HG03064 (cell line): Measurements from ENCODE around the gene ZNF587B.
"Not testable (repeated sequence)": the region's sequence is repeated elsewhere in the genome, so short reads cannot be mapped to it uniquely, and the experiment has no call there.

Source experiments
- ATAC-seq: cut with Tn5 transposase; IDR thresholded peaks from one replicate; pipeline ENCODE4 v1.9.1; 2021; ENCODE audit warnings: low read depth; ENCODE audit not compliant: unreplicated experiment

The ZNF587B gene

DNA sequence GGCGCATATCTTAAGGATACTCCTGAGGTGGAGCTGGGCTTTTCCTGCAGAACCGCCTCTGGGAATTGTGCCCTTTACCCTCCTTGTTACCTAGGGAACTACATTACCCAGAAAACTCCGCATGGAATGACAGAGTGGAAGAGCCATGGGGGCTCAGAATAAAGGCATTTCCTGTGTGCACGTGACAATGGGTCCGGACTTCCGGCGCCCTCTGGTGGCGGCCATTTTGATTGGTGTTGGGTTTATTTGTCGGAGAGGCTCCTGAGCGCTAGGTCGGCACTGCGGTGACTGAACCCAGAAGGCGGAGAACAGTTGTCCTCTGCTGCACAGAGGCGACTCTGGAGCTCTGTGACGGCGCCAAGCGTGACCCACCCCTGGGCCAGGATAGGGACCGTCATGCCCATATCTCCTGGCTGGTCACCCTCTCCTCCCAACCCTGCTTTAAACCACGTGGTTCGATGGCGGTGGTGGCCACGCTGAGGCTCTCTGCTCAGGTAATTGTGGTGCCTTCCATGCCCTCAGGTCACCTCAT, at the start of gene ZNF587B:
TSS of gene ZNF587B (plus strand) at position 229 of the 532 bp plus-strand sequence. CDS start at position 459, 230 bp downstream.
- ATAC-seq = no peak

DNA sequence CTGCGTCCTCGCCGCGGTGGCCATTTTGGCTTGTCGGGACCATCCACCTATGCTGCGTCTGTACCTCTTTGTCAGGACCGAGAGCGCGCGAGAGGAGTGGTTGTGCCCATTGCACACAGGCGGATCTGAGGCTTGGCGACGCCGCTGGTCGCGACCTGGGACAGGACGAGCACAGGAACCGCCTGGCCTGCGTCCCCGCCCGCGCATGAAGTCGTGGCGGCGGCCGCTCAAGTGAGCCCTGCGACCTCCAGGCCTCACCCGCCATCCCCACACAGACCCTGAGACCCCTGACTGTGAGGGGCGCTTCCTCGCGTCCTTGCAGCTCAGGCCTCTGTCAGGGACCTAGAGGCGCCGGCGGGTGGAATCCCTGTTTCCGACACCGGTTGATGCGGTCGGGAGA, 43.8 kb upstream of the ZNF587B start:
- ATAC-seq = no peak

DNA sequence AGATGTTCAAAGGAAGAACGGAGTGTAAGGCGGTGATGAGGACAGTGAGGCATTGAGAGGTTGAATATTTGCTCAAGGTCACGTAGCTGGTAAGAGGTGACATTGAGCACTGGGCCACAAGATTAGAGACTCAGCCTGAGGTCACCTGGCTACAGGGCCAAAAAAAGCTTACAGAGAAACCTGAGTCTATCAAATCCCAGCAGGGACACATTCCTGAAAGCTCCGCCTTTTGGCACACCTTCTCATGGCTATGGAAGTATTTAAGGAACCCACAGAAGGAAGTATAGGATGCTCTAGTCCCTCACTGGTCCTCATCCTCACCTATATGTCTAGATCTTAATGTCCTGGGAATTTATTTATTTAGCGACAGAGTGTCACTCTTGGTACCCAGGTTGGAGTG, 43.2 kb upstream of the ZNF587B start:
- no peak for ATAC-seq

DNA sequence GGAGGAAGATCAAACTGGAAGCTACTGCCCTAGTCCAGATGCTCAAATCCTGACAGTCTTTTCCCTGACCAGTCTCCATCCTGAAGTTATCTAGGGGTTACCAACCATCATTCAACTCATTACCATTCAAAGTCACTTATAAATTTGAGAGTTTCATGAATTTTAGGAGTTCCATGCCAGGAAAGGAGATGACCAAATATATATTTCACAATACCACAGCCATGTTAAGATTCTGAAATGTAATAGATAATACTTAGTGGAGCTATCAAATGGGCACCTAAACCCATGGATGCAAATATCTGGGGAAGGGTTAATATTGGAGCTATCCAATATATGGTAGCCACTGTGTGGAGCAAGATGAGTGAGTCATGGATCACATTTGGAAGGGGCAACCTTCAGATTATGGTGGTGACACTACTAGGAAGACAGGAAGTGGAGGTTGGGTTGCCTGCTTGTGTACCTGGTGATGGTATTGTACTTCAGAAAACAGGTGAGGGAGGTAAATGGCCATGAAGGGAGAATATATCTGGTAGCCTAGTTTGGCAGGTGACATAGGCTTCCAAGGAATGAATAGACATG, 41.9 kb upstream of the ZNF587B start:
- ATAC-seq = no peak

DNA sequence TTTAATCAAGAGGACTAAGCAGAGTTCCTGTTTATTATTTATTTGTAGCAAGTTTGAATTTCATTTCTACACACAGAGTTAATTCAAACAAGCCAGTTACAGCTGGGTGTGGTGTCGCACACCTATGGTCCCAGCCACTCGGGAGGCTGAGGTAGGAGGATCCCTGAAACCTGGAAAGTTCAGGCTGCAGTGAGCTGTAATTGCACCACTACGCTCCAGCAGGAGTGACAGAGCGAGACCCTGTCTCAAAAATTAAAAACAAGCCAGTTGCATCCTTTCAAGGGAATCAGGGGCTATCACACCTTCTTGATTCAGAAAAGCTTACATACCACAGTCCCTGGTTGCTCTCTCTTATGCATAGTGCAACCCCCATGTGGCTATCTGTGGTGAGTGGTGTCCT, 40.8 kb upstream of the ZNF587B start:
- no peak for ATAC-seq

DNA sequence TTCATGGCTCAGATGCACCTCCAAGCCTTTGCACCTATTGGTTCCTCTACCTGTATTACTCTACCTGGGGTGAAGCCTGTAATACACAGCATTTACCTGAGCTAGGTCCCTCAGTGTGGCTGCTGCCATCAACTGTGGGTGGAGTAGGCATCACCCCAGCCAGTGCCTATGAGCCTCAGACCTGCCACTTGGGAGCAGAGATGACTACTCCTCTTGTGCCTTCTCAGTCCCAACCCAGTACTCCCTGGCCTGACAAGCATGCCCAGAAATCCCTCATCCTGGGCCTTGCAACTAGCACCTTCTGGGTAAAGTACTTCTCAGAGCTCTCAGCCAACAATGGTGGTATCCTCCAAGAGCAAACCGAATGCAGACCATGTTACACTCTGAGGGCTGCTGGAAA, 33.5 kb upstream of the ZNF587B start:
- ATAC-seq = not testable (repeated sequence)

DNA sequence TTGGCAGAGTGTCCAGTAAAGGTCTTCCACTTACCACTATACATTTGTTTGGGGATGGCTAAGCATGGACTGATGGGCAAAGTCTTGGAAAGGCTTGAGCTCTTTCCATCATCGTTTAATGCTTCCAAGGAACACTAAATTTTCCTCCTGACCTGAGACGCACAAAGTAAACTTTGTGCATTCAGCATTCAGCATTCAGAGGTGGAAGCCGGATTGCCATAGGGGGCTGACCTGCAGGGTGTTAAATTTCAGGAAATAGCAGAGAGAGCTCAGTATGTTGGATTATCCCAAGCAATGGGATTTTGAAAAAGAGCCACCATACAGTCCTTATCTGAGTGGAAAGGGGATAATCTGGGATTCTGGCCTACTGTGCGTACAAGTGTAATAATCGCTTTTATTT, 29.4 kb upstream of the ZNF587B start:
- no peak for ATAC-seq

DNA sequence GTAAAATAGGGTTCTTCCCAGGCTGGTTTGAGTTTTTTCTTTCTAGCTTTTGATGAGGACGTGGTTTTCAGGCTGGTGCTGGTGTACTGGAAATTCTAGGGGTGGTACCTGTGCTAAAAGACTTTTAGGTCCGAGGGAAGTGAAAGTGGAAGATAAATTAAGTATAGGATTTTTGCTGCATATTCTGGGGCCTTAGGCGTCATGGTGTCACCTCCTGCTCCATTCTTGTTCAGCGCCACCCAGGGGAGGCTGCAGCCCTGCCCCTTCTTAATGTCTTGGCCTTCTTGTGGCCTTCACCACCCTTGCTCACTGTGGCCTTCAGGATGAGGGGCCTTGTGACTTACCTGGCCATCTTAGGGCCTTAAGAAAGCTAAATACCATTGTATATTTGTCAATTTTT, 27.8 kb upstream of the ZNF587B start:
- ATAC-seq = no peak

DNA sequence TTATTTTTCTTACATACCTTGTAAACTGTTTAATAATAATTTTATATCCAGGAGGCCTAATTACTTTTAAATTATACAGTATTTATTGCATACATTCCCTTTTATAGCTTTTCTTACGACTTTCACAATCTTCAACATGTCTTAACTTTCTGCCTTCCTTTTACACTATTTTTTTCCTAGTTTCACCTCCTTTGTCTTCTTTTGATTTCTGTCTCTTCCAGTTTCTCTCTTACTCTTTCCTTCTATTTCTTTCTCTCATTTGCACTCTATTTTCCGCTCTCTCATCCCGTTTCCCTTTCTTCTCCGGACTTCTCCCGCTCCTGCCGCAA, 26.9 kb upstream of the ZNF587B start:
- no peak for ATAC-seq

DNA sequence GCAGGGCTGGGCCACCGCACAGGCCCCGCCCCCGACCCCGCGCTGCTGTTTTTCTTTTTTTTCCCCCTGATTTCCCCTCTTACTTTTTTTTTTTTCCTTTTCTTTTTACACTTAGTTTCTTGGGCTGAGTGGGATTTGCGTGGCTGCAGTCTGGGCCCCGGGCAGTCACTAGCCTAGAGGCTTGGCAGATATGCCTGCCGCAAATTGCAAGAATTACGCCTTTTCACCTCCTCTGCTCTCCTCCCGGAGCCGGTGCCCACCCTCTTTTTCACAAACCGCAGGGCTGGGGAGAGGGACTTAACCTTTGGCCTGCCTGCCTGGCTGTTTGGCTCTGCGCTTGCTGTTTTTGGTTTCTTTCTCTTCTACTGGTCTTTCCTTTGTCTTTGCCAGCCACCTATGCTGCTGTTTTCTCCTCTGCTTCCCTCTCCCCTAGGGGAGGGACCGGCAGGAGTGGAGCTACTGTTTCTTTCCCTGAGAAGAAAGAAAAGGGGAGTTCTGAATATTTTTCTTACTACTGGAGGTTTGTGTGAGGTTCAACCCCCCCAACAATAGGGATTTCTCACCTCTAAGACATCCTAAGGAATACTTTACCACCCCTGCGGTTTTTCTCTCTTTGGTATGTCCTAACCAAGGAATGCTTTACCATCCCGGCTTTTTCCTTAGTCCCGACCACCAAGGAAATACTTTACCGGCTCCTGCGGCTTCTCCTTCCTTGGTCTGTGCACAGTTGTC, 26.3 kb upstream of the ZNF587B start:
- no peak for ATAC-seq

DNA sequence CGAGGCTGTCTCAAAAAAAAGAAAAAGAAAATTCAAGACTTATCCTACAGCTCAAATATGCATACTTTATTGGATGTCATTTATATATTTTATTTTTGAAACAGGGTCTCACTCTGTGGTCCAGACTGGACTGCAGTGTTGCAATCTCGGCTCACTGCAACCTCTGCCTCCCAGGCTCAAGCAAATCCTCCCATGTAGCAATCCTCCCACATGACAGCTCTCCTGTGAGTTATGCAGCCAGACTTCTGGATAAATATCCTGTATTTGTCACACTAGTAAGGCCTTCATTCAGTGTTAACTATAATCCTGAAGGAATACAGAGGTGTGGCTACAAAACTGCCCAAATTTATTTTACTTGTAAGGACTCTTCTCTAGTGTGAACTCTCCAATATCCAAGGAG, 22.6 kb upstream of the ZNF587B start:
- no peak for ATAC-seq

DNA sequence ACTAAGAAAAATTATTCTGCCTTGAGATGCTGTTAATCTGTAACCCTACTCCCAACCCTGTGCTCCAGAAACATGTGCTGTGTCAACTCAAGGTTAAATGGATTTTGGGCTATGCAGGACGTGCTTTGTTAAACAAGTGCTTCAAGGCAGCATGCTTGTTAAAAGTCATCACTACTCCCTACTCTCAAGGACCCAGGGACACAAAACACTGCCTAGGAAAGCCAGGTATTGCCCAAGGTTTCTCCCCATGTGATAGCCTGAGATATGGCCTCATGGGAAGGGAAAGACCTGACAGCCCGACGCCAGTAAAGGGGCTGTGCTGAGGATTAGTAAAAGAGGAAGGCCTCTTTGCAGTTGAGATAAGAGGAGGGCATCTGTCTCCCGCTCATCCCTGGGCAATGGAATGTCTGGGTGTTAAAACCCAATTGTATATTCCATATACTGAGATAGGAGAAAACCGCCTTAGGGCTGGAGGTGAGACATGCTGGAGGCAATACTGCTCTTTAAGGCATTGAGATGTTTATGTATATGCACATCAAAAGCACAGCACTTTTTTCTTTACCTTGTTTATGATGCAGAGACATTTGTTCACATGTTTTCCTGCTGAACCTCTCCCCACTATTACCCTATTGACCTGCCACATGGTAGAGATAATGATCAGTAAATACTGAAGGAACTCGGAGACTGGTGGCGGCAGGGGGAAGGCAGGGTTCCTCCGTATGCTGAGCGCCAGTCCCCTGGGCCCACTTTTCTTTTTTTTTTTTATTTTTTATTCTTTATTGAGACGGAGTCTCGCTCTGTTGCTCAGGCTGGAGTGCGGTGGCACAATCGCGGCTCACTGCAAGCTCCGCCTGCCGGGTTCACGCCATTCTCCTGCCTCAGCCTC, 19.4 kb upstream of the ZNF587B start:
- not testable (repeated sequence) for ATAC-seq

DNA sequence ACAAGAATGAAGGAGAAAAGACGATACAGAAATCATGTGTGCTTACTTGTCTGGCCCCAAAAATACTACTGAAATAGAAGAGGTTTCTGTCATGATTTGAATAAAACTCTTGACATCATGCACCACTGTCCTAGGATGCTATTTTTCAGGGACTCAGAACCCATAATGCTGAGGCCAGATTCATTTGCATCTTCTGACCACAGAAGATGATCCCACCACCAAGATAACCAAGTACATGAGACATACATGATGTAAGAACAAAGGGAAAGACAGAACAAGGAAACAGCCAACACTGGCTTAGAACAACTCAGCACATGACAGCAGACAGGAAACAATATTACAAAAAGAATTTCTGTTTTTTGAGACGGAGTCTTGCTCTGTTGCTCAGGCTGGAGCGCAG, 17.9 kb upstream of the ZNF587B start:
- no peak for ATAC-seq

DNA sequence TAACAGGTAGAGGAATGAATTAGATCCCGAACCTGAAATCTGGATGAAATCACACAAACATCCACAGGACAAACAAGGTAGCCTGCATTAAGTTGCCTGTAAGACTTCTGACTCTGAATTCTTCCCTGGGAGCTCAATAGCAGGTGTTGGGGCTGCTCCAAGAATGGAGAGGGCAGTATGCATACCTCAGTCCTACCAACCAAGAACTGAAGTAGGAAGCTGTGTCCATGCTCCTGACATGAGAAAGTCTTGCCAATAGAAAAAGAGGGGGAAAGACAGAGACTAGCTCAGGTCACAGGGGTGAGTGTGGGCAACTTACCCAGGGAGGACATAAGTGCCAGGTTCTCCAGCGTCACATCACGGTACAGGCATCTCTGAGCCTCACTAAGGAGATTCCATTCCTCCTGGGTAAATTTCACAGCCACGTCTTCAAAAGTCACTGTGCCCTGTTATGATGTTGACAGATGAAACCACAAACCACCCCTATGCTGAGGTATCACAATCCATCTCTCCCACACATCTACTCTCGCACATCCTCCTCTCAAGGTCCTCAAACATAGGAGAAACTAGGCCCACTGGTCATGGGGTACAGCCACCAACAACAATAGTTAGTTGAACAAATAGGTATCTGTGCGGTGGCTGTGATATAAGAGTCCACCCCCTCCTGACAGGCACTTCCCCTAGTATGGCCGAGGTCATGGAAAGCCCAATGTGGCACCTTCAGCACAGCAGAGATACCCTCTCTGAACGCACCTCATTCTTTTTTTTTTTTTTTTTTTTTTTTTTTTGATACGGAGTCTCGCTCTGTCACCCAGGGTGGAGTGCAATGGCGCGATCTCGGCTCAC, 16.9 kb upstream of the ZNF587B start:
- not testable (repeated sequence) for ATAC-seq

DNA sequence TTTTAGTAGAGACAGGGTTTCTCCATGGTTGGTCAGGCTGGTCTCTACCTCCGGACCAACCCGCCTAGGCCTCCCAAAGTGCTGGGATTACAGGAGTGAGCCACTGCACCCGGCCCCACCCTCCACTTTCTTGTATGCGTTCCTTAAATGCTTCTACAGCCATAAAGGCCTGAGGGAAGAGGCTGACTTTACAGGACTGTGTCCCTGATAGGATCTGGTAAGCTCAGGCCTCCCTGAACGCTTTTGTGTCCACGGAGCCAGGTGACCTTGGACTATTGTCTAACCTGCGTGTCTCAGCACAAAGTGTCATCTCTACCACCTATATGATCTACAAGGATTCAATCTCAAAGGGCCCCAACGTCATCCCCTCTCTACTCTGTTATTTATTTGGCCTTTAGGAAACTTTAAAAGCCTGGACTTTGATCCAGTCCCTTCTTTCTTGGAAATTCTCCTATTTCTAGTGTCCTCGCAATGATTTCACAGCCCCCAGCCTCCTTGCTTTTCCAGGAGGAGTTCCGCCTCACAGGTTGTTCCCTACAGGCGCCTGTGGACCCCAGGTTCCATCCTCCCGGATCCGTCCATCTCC, 16.1 kb upstream of the ZNF587B start:
- no peak for ATAC-seq

DNA sequence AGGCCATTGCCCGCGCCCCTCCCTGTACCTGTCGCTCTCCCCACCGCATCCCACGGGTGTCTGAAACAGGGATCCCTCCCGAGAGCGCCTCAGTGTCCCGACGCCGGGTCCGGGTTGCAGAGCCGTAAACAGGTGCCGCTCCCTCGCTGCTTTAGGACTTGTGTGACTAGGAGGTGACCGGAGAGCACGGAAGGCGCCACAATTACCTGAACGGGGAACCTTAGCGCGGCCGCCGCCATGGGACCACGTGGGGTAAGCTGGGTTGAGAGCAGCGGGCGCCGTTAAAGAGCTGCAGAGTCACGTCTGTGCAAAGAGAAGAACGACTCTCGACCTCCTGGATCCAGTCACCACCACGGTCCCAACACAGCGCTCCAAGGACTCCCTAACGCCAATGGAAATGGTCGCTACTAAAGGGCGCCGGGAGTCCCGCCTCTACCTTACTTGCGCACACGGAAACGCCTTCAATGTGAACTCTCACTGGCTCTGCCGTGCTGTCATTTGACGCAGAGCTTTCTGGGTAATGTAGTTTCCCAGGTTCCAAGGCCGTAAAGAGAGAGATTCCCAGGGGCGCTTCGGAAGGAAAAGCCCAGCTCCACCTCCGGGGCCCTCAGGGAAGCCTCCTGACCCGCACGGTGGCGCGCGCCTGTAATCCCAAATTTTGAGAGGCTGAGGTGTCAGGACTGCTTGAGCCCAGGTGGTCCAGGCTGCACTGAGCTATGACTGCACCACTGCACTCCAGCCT, 15.4 kb upstream of the ZNF587B start, which contains the start of gene ZNF552:
TSS of gene ZNF552 (minus strand) at position 409 of the 742 bp plus-strand sequence. CDS start at position 239, 170 bp downstream.
- peak; percentile 67 for ATAC-seq

DNA sequence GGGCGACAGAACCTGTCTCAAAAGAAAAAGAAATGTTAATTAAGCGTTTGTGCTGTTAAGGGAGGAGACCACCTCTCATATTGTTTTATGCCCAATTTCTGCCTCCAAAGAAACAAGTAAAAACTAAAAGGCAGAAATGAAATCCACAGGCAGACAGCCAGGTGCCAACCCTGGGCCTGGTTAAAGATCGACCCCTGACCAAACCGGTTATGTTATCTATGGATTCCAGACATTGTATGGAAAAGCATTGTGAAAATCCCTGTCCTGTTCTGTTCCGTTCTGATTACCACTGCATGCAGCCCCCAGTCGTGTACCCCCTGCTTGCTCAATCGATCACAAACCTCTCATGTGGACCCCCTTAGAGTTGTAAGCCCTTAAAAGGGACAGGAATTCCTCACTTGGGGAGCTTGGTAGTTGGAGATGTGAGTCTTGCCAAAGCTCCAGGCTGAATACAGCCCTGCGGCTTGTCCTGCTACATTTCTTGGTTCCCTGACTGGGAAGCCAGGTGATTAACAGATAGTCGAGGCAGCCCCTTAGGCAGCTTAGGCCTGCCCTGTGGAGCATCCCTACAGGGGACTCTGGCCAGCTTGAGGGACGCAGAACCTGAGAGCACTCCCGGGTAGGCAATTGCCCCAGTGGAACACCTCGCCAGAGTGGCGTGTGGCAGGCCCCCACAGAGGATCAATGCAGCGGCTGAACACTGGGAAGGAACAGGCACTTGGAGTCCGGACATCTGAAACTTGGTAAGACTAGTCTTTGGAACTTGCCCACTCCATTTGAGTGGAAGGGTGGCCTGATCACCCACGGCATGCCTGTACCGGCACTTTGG, 14.6 kb upstream of the ZNF587B start:
- no peak for ATAC-seq

DNA sequence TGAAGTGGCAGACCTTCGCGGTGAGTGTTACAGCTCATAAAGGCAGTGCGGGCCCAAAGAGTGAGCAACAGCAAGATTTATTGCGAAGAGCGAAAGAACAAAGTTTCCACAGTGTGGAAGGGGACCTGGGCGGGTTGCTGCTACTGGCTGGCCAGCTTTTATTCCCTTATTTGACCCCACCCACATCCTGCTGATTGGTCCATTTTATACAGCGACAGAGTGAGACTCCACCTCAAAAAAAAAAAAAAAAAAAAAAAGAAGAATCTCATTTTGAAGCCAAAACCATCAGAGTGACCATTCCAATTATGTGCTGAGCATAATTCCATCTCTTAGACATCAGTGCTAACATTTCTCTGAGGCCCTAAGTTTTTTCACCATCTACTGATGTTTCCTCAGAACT, 13.4 kb upstream of the ZNF587B start:
- ATAC-seq = no peak
